ENCODE results near the gene TGFBR3L. TPM values are rescaled to one million over a fixed set of nuclear protein-coding genes. Genes with fewer than 3 reads are reported as not detected.

The TGFBR3L gene
- total RNA-seq, 4 donors from 2014 or later = not detected

DNA sequence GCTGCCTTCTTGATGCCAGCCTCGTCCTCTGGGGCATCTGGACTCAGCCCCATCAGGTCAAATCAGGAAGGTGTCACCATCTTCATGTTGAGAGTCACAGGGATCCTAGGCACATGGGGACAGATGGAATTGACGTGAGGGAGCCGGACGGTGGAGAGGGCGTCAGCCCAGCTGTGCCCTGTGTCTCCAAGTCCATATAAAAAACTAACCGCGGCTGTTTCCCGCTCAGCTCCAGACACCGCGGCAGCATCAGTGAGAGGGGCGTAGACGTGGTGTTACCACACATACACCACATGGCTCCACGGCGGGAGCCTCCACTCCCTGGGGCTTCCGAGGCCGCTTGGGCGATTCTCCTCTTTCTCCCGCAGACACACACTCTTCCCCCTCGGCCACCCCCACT is 34.8 kb upstream of the TGFBR3L start:
- Histone ChIP-seq H3K9me3 (no peaks in the 10 kb centered on the region), H3K4me1 (no peaks in the 10 kb centered on the region), H3K4me3 (replicated peaks in 1 of 3) (no peak overlapping the region), H3K27me3 (no peaks in the 10 kb centered on the region), H3K27ac (no peak overlapping the region), H3K36me3 (no peaks in the 10 kb centered on the region)
- intact Hi-C loops (cut with DNase I) = no loop called here
- WGBS, 2 donors = 87% methylated on average over 19 of the region's 19 CpGs
- TF ChIP-seq, protein P1, sequence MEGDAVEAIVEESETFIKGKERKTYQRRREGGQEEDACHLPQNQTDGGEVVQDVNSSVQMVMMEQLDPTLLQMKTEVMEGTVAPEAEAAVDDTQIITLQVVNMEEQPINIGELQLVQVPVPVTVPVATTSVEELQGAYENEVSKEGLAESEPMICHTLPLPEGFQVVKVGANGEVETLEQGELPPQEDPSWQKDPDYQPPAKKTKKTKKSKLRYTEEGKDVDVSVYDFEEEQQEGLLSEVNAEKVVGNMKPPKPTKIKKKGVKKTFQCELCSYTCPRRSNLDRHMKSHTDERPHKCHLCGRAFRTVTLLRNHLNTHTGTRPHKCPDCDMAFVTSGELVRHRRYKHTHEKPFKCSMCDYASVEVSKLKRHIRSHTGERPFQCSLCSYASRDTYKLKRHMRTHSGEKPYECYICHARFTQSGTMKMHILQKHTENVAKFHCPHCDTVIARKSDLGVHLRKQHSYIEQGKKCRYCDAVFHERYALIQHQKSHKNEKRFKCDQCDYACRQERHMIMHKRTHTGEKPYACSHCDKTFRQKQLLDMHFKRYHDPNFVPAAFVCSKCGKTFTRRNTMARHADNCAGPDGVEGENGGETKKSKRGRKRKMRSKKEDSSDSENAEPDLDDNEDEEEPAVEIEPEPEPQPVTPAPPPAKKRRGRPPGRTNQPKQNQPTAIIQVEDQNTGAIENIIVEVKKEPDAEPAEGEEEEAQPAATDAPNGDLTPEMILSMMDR (IDR thresholded peaks at IDR 0.05) = no peak
- TF ChIP-seq POLR2A (IDR thresholded peaks at IDR 0.05) = no peak
- DNase-seq = no peak

DNA sequence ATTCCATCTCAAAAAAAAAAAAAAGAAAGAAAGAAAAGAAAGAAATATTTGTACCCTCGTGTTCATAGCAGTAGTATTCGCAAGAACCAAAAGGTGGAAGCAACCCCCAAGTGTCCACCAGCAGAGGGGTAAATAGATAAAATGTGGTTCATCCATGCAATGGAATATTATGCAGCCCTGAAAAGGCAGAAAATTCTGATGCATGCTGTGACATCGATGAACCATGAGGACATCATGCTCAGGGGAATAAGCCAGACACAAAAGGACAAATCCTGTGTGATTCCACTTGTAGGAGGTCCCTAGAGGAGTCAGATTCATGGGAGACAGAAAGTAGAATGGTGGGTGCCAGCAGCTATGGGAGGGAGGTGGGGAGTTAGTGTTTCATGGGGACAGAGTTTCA is 32.7 kb upstream of the TGFBR3L start:
- no peak for TF ChIP-seq POLR2A (IDR thresholded peaks at IDR 0.05)
- TF ChIP-seq, protein P1 (IDR thresholded peaks at IDR 0.05) = no peak
- Histone ChIP-seq H3K27ac (no peak overlapping the region), H3K9me3 (no peaks in the 10 kb centered on the region), H3K4me1 (no peaks in the 10 kb centered on the region), H3K36me3 (no peaks in the 10 kb centered on the region), H3K4me3 (replicated peaks in 1 of 3) (no peak overlapping the region), H3K27me3 (no peaks in the 10 kb centered on the region)
- intact Hi-C loops (cut with DNase I) = no loop called here
- WGBS, 2 donors = 87 to 91% methylated on average over 3 of the region's 3 CpGs
- DNase-seq = no peak

DNA sequence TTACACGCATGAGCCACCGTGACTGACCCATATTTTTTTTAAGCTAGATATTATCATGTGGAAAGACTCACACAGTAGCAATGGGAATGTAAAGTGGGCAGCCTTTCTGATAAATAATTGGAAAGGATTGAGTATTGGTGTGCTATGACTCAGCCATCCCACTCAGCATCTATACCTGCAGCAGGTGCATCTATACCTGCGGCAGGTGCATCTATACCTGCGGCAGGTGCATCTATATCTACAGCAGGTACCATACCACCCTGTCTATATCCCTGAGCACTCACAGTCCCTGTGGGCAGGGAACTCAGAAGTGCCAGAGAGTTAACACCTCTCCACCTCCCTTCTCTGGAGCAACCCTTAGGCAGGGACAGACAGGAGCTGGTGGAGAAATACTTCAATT is 31.5 kb upstream of the TGFBR3L start:
- H3K36me3 ChIP-seq = no peaks in the 10 kb centered on the region
- intact Hi-C loops (cut with DNase I) = no loop called here
- peaks cover 0 to 1% of the 10 kb centered on the region in 2 donors for H3K4me1 ChIP-seq
- TF ChIP-seq POLR2A (IDR thresholded peaks at IDR 0.05) = no peak
- TF ChIP-seq, protein P1 (IDR thresholded peaks at IDR 0.05) = no peak
- DNase-seq = no peak
- no peaks in the 10 kb centered on the region for H3K27me3 ChIP-seq
- H3K4me3 ChIP-seq (replicated peaks in 1 of 3) = no peak overlapping the region
- WGBS, 2 donors = 83 to 86% methylated on average over 4 of the region's 4 CpGs
- no peaks in the 10 kb centered on the region for H3K9me3 ChIP-seq
- no peak overlapping the region for H3K27ac ChIP-seq

- no peaks in the 10 kb centered on the region for H3K27me3 ChIP-seq
- no peak overlapping the region for H3K27ac ChIP-seq
- TF ChIP-seq, protein P1 (IDR thresholded peaks at IDR 0.05) = no peak
- no peak for TF ChIP-seq POLR2A (IDR thresholded peaks at IDR 0.05)
- DNase-seq = no peak
- H3K9me3 ChIP-seq = no peaks in the 10 kb centered on the region
- 66 to 76% methylated on average over 2 of the region's 2 CpGs for WGBS, 2 donors
- intact Hi-C loops (cut with DNase I) = no loop called here
- no peak overlapping the region for H3K4me3 ChIP-seq (replicated peaks in 1 of 3)
- no peaks in the 10 kb centered on the region for H3K36me3 ChIP-seq
- H3K4me1 ChIP-seq = peaks cover 4 to 10% of the 10 kb centered on the region in 2 donors
Measured at GRCh38 chr19:7883796-7884570, 30.6 kb upstream of the TGFBR3L start.

GRCh38 chr19:7885818-7886217 is 28.8 kb upstream of the TGFBR3L start:
- H3K4me3 ChIP-seq (replicated peaks in 1 of 3) = no peak overlapping the region
- no peaks in the 10 kb centered on the region for H3K36me3 ChIP-seq
- H3K27me3 ChIP-seq = no peaks in the 10 kb centered on the region
- DNase-seq = no peak
- peaks cover 5 to 10% of the 10 kb centered on the region in 2 donors for H3K4me1 ChIP-seq
- TF ChIP-seq POLR2A (IDR thresholded peaks at IDR 0.05) = no peak
- TF ChIP-seq, protein P1 (IDR thresholded peaks at IDR 0.05) = no peak
- H3K9me3 ChIP-seq = no peaks in the 10 kb centered on the region
- intact Hi-C loops (cut with DNase I) = no loop called here
- H3K27ac ChIP-seq = no peak overlapping the region
- WGBS, 2 donors = 87 to 90% methylated on average over 8 of the region's 8 CpGs
